Astrocyte of the spinal cord (primary cell): ENCODE results near the gene OR51B2.
"Not testable (repeated sequence)": the region's sequence is repeated elsewhere in the genome, so short reads cannot be mapped to it uniquely, and the experiment has no call there.

Source experiments
- DNase-seq: peaks from one replicate; pipeline ENCODE4 v3.0.0; 2011; ENCODE audit warnings: low read depth, low spot score
- H3K4me3 ChIP-seq: 2 replicates; pipeline ENCODE4 v1.5.1; 2011; ENCODE audit warnings: low read depth, mild to moderate bottlenecking, low read length, moderate library complexity
- CTCF ChIP-seq: IDR thresholded peaks from 2 replicates; pipeline ENCODE4 v1.5.1; 2012; ENCODE audit warnings: low read depth, mild to moderate bottlenecking, low read length, inconsistent platforms
- in situ Hi-C: cut with HindIII; loops from 2 replicates; pipeline ENCODE4 v1.10.0; 2017; ENCODE audit warnings: low sequenced_read_pairs

The OR51B2 gene

DNA sequence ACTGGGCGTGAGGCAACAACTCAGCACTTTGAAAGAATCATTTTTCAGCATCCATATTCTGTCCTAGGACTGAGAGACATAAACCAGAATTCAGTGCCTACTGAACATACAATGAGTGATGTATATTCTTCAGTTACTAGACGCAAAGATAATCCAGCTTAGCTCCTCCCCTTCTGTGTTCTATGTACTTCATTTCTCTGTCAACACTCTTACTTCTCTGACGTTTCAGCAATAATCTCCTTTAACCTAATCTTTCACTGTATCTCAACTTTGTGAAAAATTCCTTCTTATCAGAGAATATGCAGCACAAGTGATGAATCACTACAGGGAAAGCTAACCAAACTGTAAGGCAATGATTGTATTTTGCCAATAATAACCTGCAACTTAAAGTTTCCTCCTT, 21.7 kb upstream of the OR51B2 start:
- no peak for TF ChIP-seq CTCF
- in situ Hi-C loops: no loop called here
- no peak overlapping the region for H3K4me3 ChIP-seq
- DNase-seq: no peak

DNA sequence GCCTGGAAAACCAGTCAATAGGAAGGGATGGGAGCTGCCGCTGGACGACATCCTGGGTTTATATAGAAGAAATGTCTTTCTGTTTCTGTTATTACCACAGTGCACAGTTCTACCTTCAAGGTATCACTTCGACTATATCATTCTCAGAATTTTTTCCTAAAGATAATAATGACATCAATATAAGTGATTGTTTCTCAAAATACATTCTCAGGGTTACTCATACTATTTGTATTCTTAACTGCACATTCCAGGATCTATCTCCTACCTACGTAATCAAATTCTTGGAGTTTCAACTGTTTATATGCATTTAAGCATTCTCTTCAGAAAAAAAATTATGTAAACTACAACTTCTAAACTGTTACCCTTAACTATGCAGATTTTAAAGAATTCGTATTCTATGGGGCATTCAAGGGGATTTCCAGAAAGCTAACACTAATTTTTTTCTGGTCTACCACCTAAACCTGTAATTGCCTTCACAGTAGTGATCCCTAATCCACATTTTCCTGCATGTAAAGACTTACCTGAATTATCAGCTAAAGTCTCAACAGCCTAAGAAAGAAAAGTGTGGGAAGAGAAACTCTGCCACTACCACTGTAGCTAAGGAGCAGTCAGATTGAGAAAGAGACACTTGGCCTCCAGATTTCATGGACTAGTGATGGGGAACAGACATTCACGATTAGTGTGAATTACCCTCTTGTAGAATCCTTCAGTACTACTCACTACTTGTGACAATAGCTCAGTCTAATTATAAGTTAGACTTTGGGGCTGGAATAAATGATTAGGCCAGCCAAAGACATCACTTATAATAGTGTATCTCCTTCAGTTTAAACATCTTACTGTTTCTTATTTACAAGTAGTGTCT, 19.6 kb upstream of the OR51B2 start, which contains the start of gene OR51B5:
Gene OR51B5, minus strand, starts transcription at position 51 of the 862 bp plus-strand sequence. Its CDS starts 0 bp downstream, at position 51.
- TF ChIP-seq CTCF: no peak
- no peak within 1 kb of the TSS for H3K4me3 ChIP-seq
- DNase-seq: no peak
- in situ Hi-C loops: no loop called here

- no peak for TF ChIP-seq CTCF
- in situ Hi-C loops: no loop called here
- DNase-seq: no peak
- H3K4me3 ChIP-seq: no peak overlapping the region
These were observed 15.8 kb upstream of the OR51B2 start for GRCh38 chr11:5339771-5340322.

DNA sequence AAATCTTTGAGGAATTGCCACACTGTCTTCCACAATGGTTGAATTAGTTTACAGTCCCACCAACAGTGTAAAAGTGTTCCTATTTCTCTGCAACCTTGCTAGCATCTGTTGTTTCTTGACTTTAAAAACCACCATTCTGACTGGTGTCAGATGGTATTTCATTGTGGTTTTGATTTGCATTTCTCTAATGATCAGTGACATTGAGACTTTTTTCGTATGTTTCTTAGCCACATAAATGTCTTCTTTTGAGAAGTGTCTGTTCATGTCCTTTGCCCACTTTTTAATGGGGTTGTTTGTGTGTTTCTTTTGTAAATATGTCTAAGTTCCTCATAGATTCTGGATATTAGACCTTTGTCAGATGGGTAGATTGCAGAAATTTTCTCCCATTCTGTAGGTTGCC, 13.2 kb upstream of the OR51B2 start:
- H3K4me3 ChIP-seq, DNase-seq, in situ Hi-C loops: not testable (repeated sequence)

DNA sequence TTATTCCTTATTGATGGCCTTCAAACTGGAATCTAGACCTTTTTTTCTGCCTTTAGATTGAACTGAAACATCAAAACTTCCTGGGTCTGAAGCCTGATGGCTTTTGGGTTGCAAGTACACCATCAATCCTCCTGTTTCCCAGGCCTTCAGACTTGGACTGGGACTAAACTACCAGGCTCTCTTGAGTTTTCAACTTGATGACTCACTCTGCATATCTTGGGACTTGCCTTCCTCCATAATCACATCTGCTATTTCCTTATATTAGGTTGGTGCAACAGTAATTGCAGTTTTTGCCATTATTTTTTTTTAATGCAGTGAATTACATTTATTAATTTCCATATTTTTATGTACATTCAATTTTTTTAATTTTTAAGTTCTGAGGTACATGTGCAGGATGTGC, 12.2 kb upstream of the OR51B2 start:
- peak; percentile 9 for DNase-seq
- no peak overlapping the region for H3K4me3 ChIP-seq
- in situ Hi-C loops: no loop called here
- TF ChIP-seq CTCF: no peak

GRCh38 chr11:5335170-5335569, 11.1 kb upstream of the OR51B2 start:
- in situ Hi-C loops: no loop called here
- TF ChIP-seq CTCF: no peak
- H3K4me3 ChIP-seq: no peak overlapping the region
- DNase-seq: no peak

DNA sequence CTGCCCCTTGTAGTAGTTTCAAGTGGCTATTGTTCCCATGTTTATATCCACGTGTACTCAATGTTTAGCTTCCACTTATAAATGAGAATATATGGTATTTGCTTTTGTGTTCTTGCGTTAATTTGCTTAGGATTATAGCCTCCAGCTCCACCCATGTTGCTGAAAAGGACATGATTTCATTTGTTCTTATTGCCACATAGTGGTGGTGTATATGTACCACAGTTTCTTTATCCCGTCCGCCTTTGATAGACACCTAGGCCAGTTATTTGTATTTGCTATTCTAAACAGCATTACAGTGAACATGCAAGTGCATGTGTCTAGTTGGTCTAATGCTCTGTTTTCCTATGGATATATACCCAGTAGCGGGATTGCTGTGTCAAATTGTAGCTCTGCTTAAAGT, 6.8 kb downstream of the OR51B2 start:
- H3K4me3 ChIP-seq: no peak overlapping the region
- no peak for DNase-seq
- in situ Hi-C loops: no loop called here
- no peak for TF ChIP-seq CTCF

GRCh38 chr11:5313326-5314023, 10.6 kb downstream of the OR51B2 start:
- DNase-seq, H3K4me3 ChIP-seq, in situ Hi-C loops: not testable (repeated sequence)
